ENCODE measurements around the gene ZNF519.
"Not testable (repeated sequence)": the region's sequence is repeated elsewhere in the genome, so short reads cannot be mapped to it uniquely, and the experiment has no call there.

The ZNF519 gene

GRCh38 chr18:14146771-14147170 lies 14.5 kb upstream of the ZNF519 start:
- not testable (repeated sequence) for DNase-seq

- not testable (repeated sequence) for DNase-seq
Measured at GRCh38 chr18:14145581-14146338, 13.5 kb upstream of the ZNF519 start.

DNA sequence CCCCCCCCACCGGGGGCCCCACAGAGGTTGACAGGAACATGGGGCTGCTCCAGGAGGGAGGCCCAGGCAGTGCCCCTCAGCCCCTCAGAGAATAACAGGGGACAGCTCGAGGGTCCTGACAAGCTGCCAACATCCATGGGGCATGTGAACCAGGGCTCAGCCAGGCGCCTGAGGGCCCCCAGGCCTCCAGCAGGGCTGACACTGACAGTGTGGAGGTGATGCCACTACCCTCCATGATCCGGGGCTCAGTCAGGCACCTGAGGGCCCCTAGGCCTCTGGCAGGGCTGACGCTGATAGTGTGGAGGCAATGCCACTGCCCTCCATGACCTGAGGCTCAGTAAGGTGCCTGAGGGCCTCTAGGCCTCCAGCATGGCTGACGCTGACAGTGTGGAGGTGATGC lies 12.8 kb upstream of the ZNF519 start:
- DNase-seq = not testable (repeated sequence)

- no peak for DNase-seq
Measured at GRCh38 chr18:14144628-14144895, 12.3 kb upstream of the ZNF519 start.

GRCh38 chr18:14143871-14144627 lies 11.8 kb upstream of the ZNF519 start:
- DNase-seq = not testable (repeated sequence)

- DNase-seq = not testable (repeated sequence)
Measured at GRCh38 chr18:14143396-14143795, 11.2 kb upstream of the ZNF519 start.

- DNase-seq = not testable (repeated sequence)
Measured at GRCh38 chr18:14142177-14142576, 9.9 kb upstream of the ZNF519 start.

DNA sequence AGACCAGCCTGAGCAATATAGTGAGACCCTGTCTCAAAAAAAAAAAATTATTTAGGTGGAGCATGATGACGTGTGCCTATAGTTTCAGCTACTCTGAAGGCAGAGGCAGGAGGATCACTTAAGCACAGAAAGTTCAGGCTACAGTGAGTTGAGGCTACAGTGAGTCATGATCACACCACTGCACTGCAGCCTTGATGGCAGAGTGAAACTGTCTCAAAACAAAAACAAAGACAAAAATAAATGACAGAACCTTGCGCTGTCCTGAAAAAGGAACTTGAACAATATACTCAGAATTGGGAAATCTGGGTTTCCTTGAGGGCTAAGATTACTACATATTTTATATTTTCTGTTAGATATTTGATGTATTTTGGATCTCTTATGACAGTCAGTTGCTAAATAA lies 7.3 kb upstream of the ZNF519 start:
- DNase-seq = not testable (repeated sequence)

- DNase-seq = not testable (repeated sequence)
Measured at GRCh38 chr18:14137971-14138370, 5.7 kb upstream of the ZNF519 start.

- not testable (repeated sequence) for DNase-seq
Measured at GRCh38 chr18:14131696-14132270, 452 bp downstream of the ZNF519 start.

- not testable (repeated sequence) for DNase-seq
Measured at GRCh38 chr18:14130804-14131203, 1.4 kb downstream of the ZNF519 start.

GRCh38 chr18:14124689-14125088 lies 7.5 kb downstream of the ZNF519 start:
- no peak for DNase-seq

- no peak for DNase-seq
Measured at GRCh38 chr18:14122097-14122496, 10.1 kb downstream of the ZNF519 start.

GRCh38 chr18:14120926-14121325 lies 11.3 kb downstream of the ZNF519 start:
- DNase-seq = no peak

GRCh38 chr18:14117606-14118005 lies 14.6 kb downstream of the ZNF519 start:
- DNase-seq = no peak

DNA sequence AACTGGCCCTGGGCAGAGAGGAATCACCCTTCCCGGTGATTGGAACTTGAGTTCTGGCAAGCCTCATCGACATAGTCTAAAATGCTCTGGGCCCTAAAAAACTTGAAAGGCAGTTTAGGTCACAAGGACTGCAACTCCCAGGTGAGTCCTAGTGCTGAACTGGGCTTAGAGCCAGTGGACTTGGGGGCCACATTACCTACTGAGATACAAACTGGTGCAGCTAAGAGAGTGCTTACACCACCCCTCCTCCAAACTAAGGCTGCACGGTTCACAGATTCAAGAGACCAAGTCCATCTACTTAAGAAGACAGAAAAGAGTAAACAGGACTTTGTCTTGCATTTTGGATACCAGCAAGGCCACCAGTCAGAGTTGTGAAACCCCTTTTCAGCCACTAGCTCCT lies 25.3 kb downstream of the ZNF519 start:
- no peak for DNase-seq

GRCh38 chr18:14104906-14105748 lies 27.1 kb downstream of the ZNF519 start:
- no peak for DNase-seq

DNA sequence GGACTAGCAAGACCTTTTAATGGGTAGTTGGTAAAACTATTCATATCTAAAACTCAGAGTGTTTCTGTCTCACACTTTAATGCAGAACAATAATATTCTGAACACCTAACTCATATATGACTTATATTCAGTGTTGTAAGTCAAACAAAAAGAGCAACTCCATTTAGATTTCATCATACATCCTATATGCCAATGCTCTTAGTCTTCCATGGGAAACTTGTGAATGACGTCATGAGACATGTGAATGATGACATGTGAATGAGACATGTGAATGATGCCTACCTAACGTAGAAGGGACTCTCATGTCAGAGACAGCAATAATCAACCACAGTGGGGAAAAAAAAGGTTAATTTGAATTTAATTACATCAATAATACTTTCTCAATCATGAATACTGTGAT lies 28.0 kb downstream of the ZNF519 start:
- DNase-seq = no peak

DNA sequence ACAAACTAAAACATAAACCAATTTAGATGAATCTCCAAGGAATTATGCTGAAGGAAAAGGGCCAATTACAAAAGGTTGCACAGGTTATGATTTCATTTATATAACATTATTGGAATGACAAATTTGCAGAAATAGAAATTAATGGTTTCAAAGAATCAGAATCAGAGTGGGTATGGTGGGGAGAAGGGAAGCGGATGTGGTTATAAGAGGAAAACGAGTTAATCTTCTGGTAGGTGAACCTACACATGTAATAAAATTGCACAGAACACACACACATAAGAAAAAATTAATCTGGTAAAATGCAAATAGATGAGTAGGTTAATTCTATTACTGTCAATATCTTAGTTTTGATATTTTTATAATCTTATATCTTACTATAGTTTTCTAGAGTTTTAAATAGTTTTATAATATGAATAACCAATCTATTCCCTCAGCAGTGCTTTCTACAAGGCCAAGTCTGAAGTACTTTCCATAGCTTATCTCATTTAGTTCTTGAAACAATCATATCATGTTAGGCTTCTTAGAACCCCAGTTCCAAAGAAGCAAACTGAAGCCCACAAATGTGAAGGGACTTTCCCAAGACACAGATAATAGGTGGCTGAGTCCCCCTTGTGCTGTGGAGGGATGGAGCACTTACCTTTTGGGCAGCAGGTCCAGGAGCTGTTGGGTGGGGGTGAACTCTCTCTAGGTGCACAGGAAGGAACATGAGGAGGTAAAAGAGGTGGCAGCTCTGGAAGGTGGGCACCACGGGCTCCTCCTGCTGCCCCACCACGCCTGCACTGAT lies 31.5 kb downstream of the ZNF519 start:
- no peak for DNase-seq

GRCh38 chr18:14098428-14098827 lies 33.8 kb downstream of the ZNF519 start:
- no peak for DNase-seq

DNA sequence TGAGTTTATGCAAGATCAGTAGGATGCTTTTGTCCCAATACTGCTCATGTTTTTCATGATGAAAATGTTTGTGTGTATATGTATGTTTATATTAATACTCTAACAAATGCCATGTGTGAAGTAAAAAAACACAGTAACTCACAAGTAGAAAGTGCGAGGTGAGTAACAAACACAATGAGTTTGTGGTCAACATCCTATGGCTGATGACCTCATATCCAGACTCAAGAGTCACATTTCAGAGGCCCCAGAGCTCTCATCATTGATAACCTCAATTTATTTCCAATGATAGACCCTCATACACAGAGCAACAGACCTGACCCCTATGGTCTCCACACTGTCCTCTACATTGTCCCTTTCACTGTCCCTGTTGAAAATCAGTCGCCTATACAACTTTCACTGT lies 34.5 kb downstream of the ZNF519 start:
- no peak for DNase-seq

GRCh38 chr18:14093307-14093915 lies 38.8 kb downstream of the ZNF519 start:
- DNase-seq = no peak

All from OCI-M1 (cell line).